ENCODE results near the gene TBC1D5.

DNA sequence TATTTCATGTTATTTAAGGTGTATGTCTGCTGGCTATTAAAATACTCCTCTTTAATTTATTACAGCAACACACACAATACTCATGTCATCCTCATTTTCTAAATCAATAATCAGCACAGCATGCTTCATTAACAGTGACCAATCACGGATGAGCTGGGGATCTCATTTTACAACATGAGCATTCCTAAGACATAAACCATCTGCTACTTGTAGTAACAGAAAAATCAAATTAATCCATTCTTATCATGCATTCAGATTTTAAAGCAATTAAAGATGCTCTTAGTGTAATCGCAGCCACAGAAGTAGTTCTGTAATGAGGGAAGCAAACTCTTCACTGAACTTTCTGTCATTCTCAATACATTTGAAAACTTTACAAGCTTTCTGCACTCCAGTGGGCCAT lies 191.1 kb downstream of the TBC1D5 start:
- TF ChIP-seq, protein P1, sequence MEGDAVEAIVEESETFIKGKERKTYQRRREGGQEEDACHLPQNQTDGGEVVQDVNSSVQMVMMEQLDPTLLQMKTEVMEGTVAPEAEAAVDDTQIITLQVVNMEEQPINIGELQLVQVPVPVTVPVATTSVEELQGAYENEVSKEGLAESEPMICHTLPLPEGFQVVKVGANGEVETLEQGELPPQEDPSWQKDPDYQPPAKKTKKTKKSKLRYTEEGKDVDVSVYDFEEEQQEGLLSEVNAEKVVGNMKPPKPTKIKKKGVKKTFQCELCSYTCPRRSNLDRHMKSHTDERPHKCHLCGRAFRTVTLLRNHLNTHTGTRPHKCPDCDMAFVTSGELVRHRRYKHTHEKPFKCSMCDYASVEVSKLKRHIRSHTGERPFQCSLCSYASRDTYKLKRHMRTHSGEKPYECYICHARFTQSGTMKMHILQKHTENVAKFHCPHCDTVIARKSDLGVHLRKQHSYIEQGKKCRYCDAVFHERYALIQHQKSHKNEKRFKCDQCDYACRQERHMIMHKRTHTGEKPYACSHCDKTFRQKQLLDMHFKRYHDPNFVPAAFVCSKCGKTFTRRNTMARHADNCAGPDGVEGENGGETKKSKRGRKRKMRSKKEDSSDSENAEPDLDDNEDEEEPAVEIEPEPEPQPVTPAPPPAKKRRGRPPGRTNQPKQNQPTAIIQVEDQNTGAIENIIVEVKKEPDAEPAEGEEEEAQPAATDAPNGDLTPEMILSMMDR (IDR thresholded peaks at IDR 0.05): no peak
- TF ChIP-seq EZH2 (IDR thresholded peaks at IDR 0.05; ENCODE audit: borderline replicate concordance, insufficient read depth, low read depth, low read length, poor library complexity, severe bottlenecking): no peak

Data from B cell (primary cell).